PFSK-1 (cell line): ENCODE results near the gene TMEM131.

ENCODE experiments used
- POLR2AphosphoS5 ChIP-seq: IDR thresholded peaks from 2 replicates; pipeline ENCODE4 v1.6.1; 2012; ENCODE audit warnings: low read depth, mild to moderate bottlenecking, control low read depth, low read length, moderate library complexity
- TAF1 ChIP-seq: IDR thresholded peaks from 2 replicates; pipeline ENCODE4 v1.6.1; 2012; ENCODE audit warnings: low read length, control low read depth, borderline replicate concordance; ENCODE audit not compliant: insufficient read depth
- TF ChIP-seq, protein P1 (sequence below), 2 experiments: IDR thresholded peaks; 2 replicates each; pipeline versions ENCODE4 v1.6.1 to v1.8.0; 2011 to 2012; ENCODE audit warnings: low read depth in 2 of 2, low read length in 2 of 2, control low read depth in 1 of 2, inconsistent platforms in 1 of 2, mild to moderate bottlenecking in 1 of 2, moderate library complexity in 1 of 2; ENCODE audit not compliant: insufficient read depth in 1 of 2

- no peak for TF ChIP-seq POLR2AphosphoS5
- TF ChIP-seq, protein P1, sequence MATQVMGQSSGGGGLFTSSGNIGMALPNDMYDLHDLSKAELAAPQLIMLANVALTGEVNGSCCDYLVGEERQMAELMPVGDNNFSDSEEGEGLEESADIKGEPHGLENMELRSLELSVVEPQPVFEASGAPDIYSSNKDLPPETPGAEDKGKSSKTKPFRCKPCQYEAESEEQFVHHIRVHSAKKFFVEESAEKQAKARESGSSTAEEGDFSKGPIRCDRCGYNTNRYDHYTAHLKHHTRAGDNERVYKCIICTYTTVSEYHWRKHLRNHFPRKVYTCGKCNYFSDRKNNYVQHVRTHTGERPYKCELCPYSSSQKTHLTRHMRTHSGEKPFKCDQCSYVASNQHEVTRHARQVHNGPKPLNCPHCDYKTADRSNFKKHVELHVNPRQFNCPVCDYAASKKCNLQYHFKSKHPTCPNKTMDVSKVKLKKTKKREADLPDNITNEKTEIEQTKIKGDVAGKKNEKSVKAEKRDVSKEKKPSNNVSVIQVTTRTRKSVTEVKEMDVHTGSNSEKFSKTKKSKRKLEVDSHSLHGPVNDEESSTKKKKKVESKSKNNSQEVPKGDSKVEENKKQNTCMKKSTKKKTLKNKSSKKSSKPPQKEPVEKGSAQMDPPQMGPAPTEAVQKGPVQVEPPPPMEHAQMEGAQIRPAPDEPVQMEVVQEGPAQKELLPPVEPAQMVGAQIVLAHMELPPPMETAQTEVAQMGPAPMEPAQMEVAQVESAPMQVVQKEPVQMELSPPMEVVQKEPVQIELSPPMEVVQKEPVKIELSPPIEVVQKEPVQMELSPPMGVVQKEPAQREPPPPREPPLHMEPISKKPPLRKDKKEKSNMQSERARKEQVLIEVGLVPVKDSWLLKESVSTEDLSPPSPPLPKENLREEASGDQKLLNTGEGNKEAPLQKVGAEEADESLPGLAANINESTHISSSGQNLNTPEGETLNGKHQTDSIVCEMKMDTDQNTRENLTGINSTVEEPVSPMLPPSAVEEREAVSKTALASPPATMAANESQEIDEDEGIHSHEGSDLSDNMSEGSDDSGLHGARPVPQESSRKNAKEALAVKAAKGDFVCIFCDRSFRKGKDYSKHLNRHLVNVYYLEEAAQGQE (IDR thresholded peaks at IDR 0.05; ENCODE audit: insufficient read depth in 1 of 2, low read depth in 2 of 2, low read length in 2 of 2) = no peak
- TF ChIP-seq TAF1 = no peak
These were observed 1.8 kb downstream of the TMEM131 start for GRCh38 chr2:97993926-97994325.
